ENCODE results near the gene CKM.

CKM gene

DNA sequence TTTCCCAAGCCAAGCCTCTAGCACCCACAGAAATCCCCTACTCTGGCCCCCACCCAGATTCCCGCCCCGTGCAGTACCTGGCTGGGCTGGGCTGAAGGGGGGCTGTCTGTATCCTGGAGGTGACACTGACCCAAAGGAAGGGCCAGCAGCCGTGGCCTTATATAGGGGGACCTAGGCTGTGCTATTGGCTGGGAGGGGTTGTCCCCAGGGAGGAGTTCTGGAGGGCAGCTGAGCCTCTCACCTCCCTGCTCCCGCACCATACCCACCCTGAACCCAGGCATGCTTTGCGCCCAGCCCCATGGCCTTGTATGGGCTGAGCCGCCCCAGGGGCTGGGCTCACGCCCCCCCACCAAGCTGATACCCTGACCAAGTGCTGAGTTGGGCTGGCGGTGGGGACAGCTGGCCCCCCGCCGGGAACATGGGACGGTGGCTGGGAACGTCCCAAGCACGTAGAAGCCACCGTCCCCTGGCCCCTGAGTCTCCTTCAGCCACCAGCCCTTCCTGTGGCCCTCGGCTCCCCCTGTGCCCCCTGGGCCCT is at the start of gene CKM:
Gene CKM, minus strand, starts transcription at position 132 of the 538 bp plus-strand sequence. CDS start 3,162 bp downstream, outside the sequence.
- no peak for DNase-seq

DNA sequence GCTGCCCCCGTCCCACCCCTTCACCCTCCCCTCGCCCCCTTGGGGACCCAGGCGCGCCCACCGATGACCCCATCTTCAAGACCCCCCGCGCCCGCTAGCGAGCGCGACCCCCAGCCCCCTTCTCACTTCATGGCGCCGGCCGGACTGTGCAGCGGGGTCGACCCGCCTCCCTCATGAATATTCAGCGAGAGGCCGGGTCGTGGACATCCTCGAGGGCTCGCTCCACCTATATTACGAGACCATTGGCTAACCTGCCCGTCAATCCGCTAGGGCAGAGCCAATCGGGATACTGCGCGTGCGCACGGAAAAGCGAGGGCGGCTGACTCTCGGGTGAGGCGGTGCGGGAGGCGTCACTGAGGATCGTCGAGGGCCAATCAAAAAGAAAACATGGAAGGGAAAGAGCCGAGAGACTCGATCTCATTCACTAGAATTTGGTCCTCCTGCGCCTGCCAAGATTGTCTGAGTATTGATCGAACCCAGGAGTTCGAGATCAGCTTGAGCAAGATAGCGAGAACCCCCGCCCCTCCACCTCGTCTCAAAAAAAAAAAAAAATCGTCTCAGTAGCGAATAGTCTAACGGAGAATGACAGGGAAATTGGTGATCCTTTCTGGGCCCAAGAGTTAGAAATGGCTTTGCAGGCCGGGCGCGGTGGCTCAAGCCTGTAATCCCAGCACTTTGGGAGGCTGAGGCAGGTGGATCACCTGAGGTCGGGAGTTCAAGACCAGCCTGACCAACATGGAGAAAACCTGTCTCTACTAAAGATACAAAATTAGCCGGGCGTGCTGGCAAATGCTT is 47.9 kb upstream of the CKM start, which contains the start of gene ERCC2:
Gene ERCC2, minus strand, starts transcription at position 164 of the 795 bp plus-strand sequence. Its CDS starts 33 bp downstream, at position 131.
- DNase-seq, result peak; percentile 91

DNA sequence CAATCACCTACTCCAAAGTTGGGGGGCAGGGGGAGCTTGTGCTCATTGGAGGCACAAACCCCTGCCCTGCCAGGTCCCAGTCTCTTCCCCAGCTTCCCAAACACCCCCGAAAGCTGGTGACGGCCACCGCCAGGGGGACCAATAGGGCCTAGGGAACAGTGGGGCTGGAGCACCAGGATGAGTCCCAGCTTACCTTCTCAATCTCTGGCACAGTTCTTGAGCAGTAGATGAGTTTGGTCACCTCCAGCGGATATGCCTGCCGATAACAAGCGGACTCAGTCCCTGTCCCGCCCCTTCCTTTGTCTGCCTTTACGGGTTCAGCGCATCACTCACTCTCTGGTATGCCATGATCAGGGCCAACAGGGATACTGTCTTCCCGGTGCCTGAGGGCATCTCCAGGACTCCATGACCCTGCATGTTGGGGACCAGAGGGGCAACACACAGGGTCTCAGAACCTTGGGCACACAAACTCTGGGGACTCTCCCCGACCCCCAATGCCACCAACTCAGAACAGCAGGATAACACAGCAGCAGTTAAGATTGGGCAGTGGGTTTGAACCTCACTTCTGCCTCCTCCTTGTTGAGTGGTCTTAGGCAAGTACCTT is 46.2 kb upstream of the CKM start:
- DNase-seq, result no peak

- no peak for DNase-seq
Observed at GRCh38 chr19:45368127-45368526, 45.5 kb upstream of the CKM start.

DNA sequence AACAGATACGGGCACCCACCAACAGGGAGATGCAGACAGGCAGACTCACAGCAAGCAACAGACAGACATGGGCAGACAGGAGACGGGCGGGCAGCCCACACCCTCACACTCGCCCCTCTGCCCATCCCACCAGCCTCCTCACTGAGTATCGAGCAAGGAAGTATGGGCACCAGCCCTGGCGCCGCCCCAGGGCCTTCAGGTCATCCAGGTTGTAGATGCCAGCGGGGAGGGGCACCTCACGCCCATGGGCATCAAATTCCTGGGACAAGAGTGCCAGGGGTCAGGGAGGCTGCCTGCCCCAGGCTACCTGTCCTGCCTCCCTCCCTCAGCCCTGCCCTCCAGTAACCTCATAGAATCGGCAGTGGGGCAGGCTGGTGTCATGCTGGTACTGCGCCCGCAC is 42.0 kb upstream of the CKM start:
- DNase-seq, result no peak

GRCh38 chr19:45363861-45364459 is 41.3 kb upstream of the CKM start:
- DNase-seq, result no peak

- no peak for DNase-seq
Observed at GRCh38 chr19:45362291-45362690, 39.6 kb upstream of the CKM start.

DNA sequence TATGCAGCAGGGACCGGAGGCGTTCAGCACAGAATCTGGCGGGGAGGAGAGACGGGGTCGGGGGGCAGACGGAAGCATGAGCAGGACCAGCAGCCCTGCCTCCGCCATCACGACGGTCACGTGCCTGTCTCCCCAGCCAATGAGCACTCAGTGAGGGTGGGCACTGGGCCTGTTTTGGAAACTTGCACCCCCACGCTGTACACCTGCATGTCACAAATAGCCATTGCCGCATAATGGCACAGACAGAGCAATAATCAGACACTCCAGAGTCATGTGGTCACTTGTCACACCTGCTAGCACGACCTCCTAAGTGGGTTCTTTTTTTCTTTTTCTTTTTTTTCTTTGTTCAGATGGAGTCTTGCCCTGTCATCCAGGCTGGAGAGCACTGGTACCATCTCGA is 38.9 kb upstream of the CKM start:
- no peak for DNase-seq

DNA sequence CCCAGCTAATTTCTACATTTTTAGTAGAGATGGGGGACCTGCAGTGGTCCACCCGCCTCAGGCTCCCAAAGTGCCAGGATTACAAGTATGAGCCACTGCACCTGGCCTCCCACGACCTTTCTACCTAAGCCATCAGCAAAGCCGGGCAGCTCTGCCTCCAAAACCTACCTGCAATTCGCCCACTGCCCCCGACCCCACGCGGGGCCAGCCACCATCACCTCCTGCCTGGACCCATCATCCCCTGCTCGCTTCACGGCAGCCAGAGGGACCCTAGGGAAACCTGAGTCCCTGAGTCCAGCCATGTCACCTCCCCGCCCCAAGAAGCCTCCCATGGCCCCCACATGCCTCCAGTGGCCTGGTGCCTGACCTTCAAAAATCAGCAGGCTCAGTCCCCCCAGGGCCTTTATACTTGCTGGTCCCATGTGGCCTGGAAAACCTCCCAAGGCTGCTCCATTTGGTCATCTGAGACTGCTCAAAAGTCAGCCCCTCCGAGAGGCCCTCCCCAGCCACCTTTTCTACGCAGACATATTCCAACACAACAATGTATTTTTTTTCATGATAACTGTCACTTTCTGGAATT is 35.6 kb upstream of the CKM start:
- no peak for DNase-seq

GRCh38 chr19:45357445-45357783 is 34.7 kb upstream of the CKM start:
- no peak for DNase-seq

DNA sequence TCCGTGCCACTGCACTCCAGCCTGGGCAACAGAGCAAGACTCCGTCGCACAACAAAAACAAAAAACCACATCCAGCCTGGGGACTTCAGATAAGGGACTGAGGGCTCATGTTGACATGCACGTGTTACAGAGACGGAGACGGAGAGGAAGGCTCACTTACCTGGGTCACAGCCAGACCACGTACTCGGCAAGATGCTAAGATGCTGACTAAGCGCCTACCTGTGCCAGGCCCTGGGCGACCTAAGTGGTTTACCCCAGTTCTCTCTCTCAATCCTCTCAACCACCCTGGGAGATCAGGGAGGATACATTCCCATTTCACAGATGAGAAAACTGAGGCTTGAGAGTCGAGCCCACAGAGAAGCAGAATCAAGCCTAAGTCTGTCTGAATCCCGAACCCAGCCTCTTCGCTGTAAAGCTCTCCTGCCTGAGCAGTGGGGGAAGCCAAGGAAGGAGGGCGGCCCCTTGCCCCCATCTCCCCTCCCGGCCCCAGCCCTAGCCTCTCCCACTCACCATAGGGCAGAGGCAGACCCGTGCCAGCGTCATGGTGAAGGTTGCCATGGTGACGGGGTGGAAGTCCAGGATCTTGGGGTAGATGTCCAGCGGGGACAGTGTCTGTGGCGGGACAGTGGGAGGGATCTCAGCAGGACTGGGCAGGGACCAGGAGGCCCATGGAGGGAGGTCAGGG is 34.2 kb upstream of the CKM start:
- DNase-seq, result no peak

DNA sequence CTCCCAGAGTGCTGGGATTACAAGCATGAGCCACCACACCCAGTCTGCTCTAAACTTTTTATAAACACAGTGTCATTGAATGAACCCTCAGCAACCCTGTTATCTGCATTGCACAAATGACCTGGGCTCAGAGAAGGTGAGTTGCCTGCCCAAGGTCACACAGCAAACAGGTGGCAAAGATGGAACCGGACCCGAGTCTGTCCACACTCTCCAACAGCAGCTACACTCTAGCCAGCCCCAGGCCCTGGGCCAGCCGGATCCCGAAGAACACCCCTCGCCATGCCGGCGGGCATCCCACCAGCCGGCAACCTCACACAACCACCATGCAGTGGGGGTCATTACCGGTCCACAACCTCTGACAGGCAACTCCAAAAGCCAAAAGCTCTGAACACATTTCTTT is 33.2 kb upstream of the CKM start:
- DNase-seq, result no peak

DNA sequence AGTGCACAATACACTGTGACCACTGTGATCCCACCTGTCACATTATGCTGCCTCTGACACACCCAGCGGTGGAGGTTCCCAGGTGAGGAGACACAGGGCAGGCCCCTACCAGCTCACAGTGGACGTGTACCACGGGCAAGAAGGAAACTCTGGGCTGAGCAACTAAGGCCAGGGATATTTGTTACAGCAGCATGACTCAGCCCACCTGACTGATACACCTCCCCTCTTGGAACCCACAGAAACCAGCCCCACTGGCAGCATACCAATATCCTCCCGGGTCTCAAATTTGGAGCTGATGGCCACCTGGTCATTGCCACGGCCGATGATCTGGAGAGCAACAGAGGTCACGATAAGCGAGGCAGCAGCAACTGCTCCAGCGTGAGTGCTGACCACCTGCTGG is 32.7 kb upstream of the CKM start:
- DNase-seq, result no peak

- no peak for DNase-seq
Observed at GRCh38 chr19:45354241-45354842, 31.7 kb upstream of the CKM start.

DNA sequence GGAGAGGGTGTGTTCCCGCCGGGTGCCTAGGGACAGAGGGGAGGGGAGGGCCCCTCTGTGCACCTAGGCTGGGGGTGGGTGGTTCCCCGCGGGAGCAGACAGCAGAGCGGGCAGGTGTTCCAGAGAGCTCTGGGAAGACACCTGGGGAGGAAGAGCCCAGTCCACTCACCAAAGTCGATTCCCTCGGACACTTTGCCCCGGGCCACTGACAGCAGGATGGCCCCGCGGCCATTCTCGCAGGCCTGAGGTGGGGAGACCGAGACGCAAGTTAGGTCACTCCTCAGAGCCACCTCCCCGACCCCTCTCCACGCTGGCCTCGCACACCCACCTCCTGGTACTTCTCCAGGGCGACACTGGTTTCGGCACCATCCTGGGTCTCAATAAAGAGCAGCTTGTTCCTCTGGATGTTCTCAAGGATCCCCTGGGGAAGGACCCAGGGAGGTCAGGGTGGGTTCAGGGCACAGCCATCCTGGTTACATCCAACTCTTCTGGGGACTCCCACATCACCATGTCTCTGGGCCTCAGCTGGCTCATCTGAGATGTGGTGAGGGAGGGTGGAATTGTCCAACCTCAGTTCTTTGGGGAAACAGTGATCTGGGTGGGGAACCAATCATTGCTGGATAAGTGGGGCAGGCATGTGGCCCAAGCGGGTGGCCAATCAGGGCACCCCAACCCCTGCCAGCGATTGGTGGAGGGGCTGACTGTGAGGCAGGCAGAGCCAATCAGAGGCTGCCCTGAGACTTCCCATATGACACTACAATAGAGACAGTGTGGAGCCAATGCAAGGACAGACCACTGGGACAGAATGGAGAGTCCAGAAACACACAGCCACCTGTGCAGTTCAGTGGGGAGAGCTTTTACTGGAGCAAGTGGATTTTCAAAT is 30.5 kb upstream of the CKM start:
- DNase-seq, result no peak

DNA sequence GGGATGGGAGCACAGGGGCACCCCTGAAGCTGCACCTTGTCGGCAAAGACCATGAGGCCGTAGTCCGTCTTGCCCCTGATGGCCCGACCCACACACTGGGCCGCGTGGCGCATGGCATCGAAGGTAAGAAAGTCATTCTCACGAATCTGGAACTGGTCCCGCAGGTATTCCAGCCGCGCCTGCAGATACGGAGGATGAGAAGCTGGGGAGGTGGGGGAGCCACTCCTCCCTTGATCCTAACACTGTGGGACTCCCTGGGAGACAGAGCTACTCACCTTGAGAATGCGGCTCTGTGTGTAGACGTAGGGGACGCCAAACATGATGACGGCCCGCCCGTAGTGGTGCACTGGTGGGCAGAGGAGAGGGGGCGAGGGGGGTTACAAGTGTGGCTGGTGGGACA is 29.8 kb upstream of the CKM start:
- no peak for DNase-seq

GRCh38 chr19:45352062-45352461 is 29.4 kb upstream of the CKM start:
- DNase-seq, result no peak

DNA sequence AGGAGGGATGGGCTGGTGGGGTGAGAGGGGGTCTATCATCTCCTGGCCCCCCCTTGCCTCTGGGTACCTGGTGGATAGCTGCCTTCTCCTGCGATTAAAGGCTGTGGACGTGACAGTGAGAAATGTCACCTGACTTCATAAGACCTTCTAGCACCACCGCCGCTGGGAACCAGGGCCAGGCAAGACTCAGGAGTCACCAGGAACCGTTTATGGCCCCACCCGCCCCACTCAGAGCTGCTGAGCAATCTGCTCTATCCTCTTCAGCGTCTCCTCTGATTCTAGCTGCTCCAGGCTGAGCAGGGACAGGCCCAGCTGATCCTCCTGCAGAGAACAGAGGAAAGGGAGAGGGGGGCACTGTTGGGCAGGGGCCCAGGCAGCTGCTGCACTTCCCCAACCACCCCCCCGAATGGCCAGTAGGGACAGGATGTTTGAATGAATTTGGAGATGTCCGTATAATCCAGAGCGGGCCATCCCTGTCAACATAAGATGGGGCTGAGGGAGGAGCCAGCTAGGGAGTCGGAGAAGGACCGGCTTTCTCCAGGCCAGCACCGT is 28.8 kb upstream of the CKM start:
- DNase-seq, result no peak

DNA sequence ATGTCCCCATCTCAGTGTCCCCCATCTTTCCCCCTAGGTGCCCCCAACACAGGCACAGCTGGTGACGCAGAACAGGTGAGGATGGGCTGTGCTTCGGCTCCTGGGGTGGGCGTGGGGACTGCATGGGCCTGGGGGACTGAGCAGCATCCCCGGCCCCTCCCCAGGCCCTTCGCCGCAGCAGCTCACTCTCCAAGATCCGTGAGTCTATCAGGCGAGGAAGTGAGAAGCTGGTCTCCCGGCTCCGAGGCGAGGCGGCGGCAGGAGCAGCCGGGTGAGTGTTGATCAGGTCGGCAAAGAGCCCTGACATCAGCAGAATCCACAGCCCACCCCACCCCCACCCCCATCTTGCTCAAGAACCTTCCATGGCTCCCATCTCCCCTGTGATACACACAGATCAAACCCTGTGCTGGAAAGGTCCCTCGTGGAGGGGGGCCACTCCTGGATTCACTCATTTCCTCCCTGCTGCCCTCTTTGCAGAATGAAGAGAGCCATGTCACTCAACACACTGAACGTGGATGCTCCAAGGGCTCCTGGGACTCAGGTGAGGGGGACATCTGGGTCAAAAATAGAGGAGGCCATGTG is 27.9 kb upstream of the CKM start:
- no peak for DNase-seq

GRCh38 chr19:45349430-45349941 is 26.8 kb upstream of the CKM start:
- DNase-seq, result no peak

DNA sequence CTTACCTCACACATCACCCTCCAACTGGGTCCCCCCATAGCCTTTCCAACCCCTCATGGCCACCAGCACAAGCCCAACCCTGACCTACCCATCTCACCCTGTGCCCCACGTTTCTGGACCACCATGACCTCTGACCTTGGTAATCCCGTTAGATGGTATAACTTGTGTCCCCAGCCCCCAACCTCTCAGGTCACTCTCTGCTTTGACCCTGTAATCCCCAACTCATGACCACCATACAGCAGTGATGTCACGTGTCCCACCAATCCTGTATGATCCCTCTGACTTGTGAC is 26.4 kb upstream of the CKM start:
- no peak for DNase-seq
